Measurements from ENCODE around the gene BCLAF1. TPM values are rescaled to one million over a fixed set of nuclear protein-coding genes. Genes with fewer than 3 reads are reported as not detected.

The BCLAF1 gene
- total RNA-seq, 1 donor from 2014 or later: 154 TPM

DNA sequence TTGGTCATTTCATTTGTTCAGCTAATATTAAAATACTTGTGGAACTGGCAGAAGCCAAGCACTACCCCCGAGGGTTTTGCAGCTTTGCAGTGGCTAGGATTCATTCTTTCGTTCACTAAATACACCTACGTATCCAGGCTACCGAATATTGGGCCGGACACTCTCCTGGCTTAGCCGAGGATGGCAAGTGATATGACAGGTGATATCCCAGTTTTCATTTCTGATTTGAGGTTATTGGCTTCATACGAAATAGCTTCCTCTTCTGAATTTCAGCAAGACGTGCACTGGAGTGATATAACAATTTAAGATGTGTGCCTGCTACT, 39.0 kb downstream of the BCLAF1 start:
- Mint-ChIP-seq H3K4me3 (ENCODE audit: unreplicated experiment) (peak overlapping the region; percentile 98), H3K9me3 (ENCODE audit: unreplicated experiment) (no peaks in the 10 kb centered on the region), H3K36me3 (ENCODE audit: low read depth, unreplicated experiment) (peaks cover 2% of the 10 kb centered on the region), H3K4me1 (ENCODE audit: low read depth, unreplicated experiment) (peaks cover 14% of the 10 kb centered on the region), H3K27ac (ENCODE audit: unreplicated experiment) (peak overlapping the region; percentile 77), H3K27me3 (ENCODE audit: low read depth, unreplicated experiment) (no peaks in the 10 kb centered on the region)
- H3K36me3 ChIP-seq (ENCODE audit: insufficient read depth, low read length): no peaks in the 10 kb centered on the region
- peak overlapping the region; percentile 47 for H2AFZ ChIP-seq (ENCODE audit: low read depth, low read length)
- no peaks in the 10 kb centered on the region for H4K20me1 ChIP-seq (ENCODE audit: insufficient read depth, low read length)
- H3K4me1 ChIP-seq (ENCODE audit: insufficient read depth, low read length): no peaks in the 10 kb centered on the region
- peak overlapping the region; percentile 92 for H3K4me3 ChIP-seq (ENCODE audit: insufficient read depth, low read depth, low read length)
- DNase-seq (ENCODE audit: low read depth): no peak
- TF ChIP-seq, protein P1, sequence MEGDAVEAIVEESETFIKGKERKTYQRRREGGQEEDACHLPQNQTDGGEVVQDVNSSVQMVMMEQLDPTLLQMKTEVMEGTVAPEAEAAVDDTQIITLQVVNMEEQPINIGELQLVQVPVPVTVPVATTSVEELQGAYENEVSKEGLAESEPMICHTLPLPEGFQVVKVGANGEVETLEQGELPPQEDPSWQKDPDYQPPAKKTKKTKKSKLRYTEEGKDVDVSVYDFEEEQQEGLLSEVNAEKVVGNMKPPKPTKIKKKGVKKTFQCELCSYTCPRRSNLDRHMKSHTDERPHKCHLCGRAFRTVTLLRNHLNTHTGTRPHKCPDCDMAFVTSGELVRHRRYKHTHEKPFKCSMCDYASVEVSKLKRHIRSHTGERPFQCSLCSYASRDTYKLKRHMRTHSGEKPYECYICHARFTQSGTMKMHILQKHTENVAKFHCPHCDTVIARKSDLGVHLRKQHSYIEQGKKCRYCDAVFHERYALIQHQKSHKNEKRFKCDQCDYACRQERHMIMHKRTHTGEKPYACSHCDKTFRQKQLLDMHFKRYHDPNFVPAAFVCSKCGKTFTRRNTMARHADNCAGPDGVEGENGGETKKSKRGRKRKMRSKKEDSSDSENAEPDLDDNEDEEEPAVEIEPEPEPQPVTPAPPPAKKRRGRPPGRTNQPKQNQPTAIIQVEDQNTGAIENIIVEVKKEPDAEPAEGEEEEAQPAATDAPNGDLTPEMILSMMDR (IDR thresholded peaks at IDR 0.05; ENCODE audit: insufficient read depth, low read depth, low read length): no peak
- no peak for TF ChIP-seq EZH2 (IDR thresholded peaks at IDR 0.05; ENCODE audit: insufficient read depth, low read length)
- peak overlapping the region; percentile 86 for H3K9ac ChIP-seq (ENCODE audit: low read length)
- H3K9me3 ChIP-seq (ENCODE audit: insufficient read depth, low read depth, low read length): no peaks in the 10 kb centered on the region
- no peaks in the 10 kb centered on the region for H3K27me3 ChIP-seq (ENCODE audit: insufficient read depth, low read length)
- peak overlapping the region; percentile 95 for H3K4me2 ChIP-seq (ENCODE audit: low read length)
- peak overlapping the region; percentile 65 for H3K27ac ChIP-seq (ENCODE audit: low read depth, low read length)
- FAIRE-seq: no peak
- H3K79me2 ChIP-seq (ENCODE audit: insufficient read depth, low read length): peaks cover 13% of the 10 kb centered on the region

DNA sequence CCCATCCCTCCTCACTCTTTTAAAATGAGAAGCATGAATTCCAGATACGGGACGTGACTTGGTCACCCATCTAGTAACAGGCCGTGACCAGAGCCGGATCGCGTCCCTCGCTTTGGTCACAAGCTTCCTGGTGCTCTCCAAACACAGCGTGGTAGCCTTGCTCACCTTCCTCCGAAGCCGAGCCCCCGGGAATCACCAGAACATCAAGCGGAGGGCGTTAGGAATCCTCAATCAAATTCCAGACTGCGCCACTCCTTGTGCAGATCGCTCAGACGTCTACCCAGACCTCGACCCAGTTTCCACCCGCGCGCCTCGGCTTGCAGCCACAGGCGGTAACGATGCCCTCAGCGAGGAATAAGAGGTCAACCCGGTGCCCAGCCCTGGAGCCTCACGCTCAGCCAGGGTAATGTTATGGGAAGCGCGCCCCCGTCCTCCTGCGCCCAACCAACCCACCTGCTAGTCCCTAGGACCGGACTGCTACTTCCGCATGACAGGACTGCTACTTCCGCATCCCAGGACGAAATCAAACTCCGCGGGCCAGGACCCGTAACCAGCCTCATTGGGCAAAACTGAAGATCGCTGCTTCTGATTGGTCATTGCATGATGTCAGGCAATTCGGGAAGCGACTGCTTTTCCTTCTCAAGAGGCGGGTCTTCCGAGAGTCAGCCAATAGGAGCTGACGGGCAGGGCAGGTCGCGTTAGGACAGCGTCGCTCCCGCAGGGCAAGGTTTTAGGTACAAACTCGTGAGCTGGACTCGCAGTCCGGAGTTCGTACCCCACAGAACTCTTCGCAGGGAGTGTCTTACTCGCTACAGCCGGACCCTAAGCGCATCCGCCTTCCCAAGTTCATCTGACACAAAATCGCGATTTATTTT, 39.6 kb downstream of the BCLAF1 start, which contains the start of gene MTFR2:
MTFR2 (minus strand) TSS at position 501 of the 875 bp plus-strand sequence. CDS start 1,212 bp downstream, outside the sequence.
- H3K36me3 ChIP-seq (ENCODE audit: insufficient read depth, low read length): no peaks in the 10 kb centered on the region
- peak within 1 kb of the TSS; percentile 77 for H3K27ac Mint-ChIP-seq (ENCODE audit: unreplicated experiment)
- H3K9me3 Mint-ChIP-seq (ENCODE audit: unreplicated experiment): no peaks in the 10 kb centered on the region
- H2AFZ ChIP-seq (ENCODE audit: low read depth, low read length): peak within 1 kb of the TSS; percentile 80
- peak within 1 kb of the TSS; percentile 95 for H3K4me2 ChIP-seq (ENCODE audit: low read length)
- H3K27me3 ChIP-seq (ENCODE audit: insufficient read depth, low read length): no peaks in the 10 kb centered on the region
- H3K4me1 Mint-ChIP-seq (ENCODE audit: low read depth, unreplicated experiment): peaks cover 14% of the 10 kb centered on the region
- H3K9ac ChIP-seq (ENCODE audit: low read length): peak within 1 kb of the TSS; percentile 86
- peaks cover 13% of the 10 kb centered on the region for H3K79me2 ChIP-seq (ENCODE audit: insufficient read depth, low read length)
- DNase-seq (ENCODE audit: low read depth) (peak; percentile 98), FAIRE-seq (peak; percentile 91)
- peak within 1 kb of the TSS; percentile 92 for H3K4me3 ChIP-seq (ENCODE audit: insufficient read depth, low read depth, low read length)
- H3K9me3 ChIP-seq (ENCODE audit: insufficient read depth, low read depth, low read length): no peaks in the 10 kb centered on the region
- TF ChIP-seq, protein P1 (IDR thresholded peaks at IDR 0.05; ENCODE audit: insufficient read depth, low read depth, low read length): no peak
- TF ChIP-seq EZH2 (IDR thresholded peaks at IDR 0.05; ENCODE audit: insufficient read depth, low read length): no peak
- H3K36me3 Mint-ChIP-seq (ENCODE audit: low read depth, unreplicated experiment): peaks cover 2% of the 10 kb centered on the region
- H3K4me1 ChIP-seq (ENCODE audit: insufficient read depth, low read length): no peaks in the 10 kb centered on the region
- peak within 1 kb of the TSS; percentile 98 for H3K4me3 Mint-ChIP-seq (ENCODE audit: unreplicated experiment)
- H3K27ac ChIP-seq (ENCODE audit: low read depth, low read length): peak within 1 kb of the TSS; percentile 65
- H3K27me3 Mint-ChIP-seq (ENCODE audit: low read depth, unreplicated experiment): no peaks in the 10 kb centered on the region
- H4K20me1 ChIP-seq (ENCODE audit: insufficient read depth, low read length): no peaks in the 10 kb centered on the region

DNA sequence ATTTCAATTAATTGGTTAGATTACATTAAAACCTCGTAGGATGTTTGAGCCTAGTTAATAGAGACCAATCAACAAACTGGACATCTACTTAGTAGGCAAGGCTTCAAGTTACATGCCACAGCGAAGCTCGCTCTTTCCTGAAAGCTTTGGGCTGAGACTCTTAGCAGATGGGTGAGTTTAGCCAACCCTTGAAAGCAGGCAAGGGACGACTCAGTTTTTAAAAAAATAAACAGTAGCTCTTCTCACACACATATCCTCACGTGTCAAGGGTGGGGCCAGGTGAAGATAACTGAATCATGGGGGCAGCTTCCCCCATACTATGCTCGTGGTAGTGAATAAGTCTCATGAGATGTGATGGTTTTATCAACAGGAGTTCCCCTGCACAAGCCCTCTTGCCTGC, 40.3 kb downstream of the BCLAF1 start:
- no peaks in the 10 kb centered on the region for H3K27me3 ChIP-seq (ENCODE audit: insufficient read depth, low read length)
- H4K20me1 ChIP-seq (ENCODE audit: insufficient read depth, low read length): no peaks in the 10 kb centered on the region
- H3K27me3 Mint-ChIP-seq (ENCODE audit: low read depth, unreplicated experiment): no peaks in the 10 kb centered on the region
- peak overlapping the region; percentile 86 for H3K9ac ChIP-seq (ENCODE audit: low read length)
- peak overlapping the region; percentile 98 for H3K4me3 Mint-ChIP-seq (ENCODE audit: unreplicated experiment)
- H3K9me3 Mint-ChIP-seq (ENCODE audit: unreplicated experiment): no peaks in the 10 kb centered on the region
- H3K9me3 ChIP-seq (ENCODE audit: insufficient read depth, low read depth, low read length): no peaks in the 10 kb centered on the region
- peaks cover 2% of the 10 kb centered on the region for H3K36me3 Mint-ChIP-seq (ENCODE audit: low read depth, unreplicated experiment)
- peaks cover 14% of the 10 kb centered on the region for H3K4me1 Mint-ChIP-seq (ENCODE audit: low read depth, unreplicated experiment)
- TF ChIP-seq, protein P1 (IDR thresholded peaks at IDR 0.05; ENCODE audit: insufficient read depth, low read depth, low read length): no peak
- TF ChIP-seq EZH2 (IDR thresholded peaks at IDR 0.05; ENCODE audit: insufficient read depth, low read length): no peak
- FAIRE-seq (no peak), DNase-seq (ENCODE audit: low read depth) (no peak)
- peak overlapping the region; percentile 80 for H2AFZ ChIP-seq (ENCODE audit: low read depth, low read length)
- H3K4me3 ChIP-seq (ENCODE audit: insufficient read depth, low read depth, low read length): peak overlapping the region; percentile 92
- H3K4me2 ChIP-seq (ENCODE audit: low read length): peak overlapping the region; percentile 95
- no peak overlapping the region for H3K27ac Mint-ChIP-seq (ENCODE audit: unreplicated experiment)
- H3K79me2 ChIP-seq (ENCODE audit: insufficient read depth, low read length): peaks cover 13% of the 10 kb centered on the region
- no peaks in the 10 kb centered on the region for H3K4me1 ChIP-seq (ENCODE audit: insufficient read depth, low read length)
- H3K27ac ChIP-seq (ENCODE audit: low read depth, low read length): peak overlapping the region; percentile 61
- peaks cover 1% of the 10 kb centered on the region for H3K36me3 ChIP-seq (ENCODE audit: insufficient read depth, low read length)

Measured in astrocyte (in vitro differentiated cells and primary cell).